ENCODE results near the gene ATP9A.

The ATP9A gene

GRCh38 chr20:51567622-51568021, 200.6 kb downstream of the ATP9A start:
- no peak for DNase-seq

GRCh38 chr20:51566594-51566993, 201.6 kb downstream of the ATP9A start:
- no peak for DNase-seq

- no peak for DNase-seq
Observed at GRCh38 chr20:51565298-51566144, 202.7 kb downstream of the ATP9A start.

- DNase-seq, result peak; percentile 49
Observed at GRCh38 chr20:51563486-51564332, 204.5 kb downstream of the ATP9A start.

GRCh38 chr20:51563174-51563485, 205.1 kb downstream of the ATP9A start:
- DNase-seq, result no peak

GRCh38 chr20:51562332-51563173, 205.6 kb downstream of the ATP9A start:
- peak; percentile 27 for DNase-seq

- DNase-seq, result no peak
Observed at GRCh38 chr20:51562027-51562331, 206.2 kb downstream of the ATP9A start.

- no peak for DNase-seq
Observed at GRCh38 chr20:51560550-51561307, 207.5 kb downstream of the ATP9A start.

GRCh38 chr20:51560042-51560441, 208.1 kb downstream of the ATP9A start:
- no peak for DNase-seq

- DNase-seq, result no peak
Observed at GRCh38 chr20:51554538-51555165, 213.5 kb downstream of the ATP9A start.

- DNase-seq, result no peak
Observed at GRCh38 chr20:51553897-51554486, 214.2 kb downstream of the ATP9A start.

GRCh38 chr20:51551186-51551585, 217.0 kb downstream of the ATP9A start:
- no peak for DNase-seq

- DNase-seq, result no peak
Observed at GRCh38 chr20:51549474-51549873, 218.7 kb downstream of the ATP9A start.

- DNase-seq, result no peak
Observed at GRCh38 chr20:51547951-51548350, 220.2 kb downstream of the ATP9A start.

Measured in activated CD4-positive, alpha-beta T cell treated with anti-CD3 and anti-CD28 coated beads for 48 hours (primary cell).